ENCODE measurements around the gene WDR53. TPM values are rescaled to one million over a fixed set of nuclear protein-coding genes. Genes with fewer than 3 reads are reported as not detected.

Gene WDR53
- total and polyA plus RNA-seq, 4 experiments from 2014 or later: 25.8 to 38.7 (median 35.2) TPM

DNA sequence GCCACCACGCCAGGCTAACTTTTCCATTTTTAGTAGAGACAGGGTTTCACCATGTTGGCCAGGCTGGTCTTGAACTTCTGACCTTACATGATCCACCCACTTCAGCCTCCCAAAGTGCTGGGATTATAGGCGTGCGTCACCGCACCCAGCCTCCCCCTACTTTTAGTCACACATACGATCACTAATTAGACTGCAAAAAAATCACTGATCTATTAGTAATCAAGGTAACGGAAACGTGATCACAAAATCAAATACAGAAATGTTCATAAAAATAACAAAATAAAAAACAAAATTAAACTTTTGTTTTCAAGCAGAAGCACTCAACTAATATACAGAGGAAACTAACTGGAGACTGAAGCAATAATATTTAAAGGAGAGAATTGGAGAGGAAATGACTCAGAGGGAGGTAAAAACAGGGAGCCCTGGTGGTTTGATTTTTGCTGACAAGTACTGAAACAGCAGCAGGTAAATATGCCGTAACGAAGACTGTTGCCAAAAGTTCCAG, 4.6 kb downstream of the WDR53 start:
- peaks cover 15 to 43% of the 10 kb centered on the region in 2 donors for H3K36me3 Mint-ChIP-seq
- peak; percentile 40 to 69 (median 53) for DNase-seq
- H3K4me1 Mint-ChIP-seq: peaks cover 34 to 72% (median 57%) of the 10 kb centered on the region in 4 donors
- peak overlapping the region; percentile 44 to 86 (median 82) for H3K4me3 Mint-ChIP-seq
- no peaks in the 10 kb centered on the region for H3K27me3 ChIP-seq (ENCODE audit: insufficient read depth, low read length)
- peak overlapping the region in 1 of 2 donors; percentile 34 for H3K4me3 ChIP-seq (ENCODE audit: low read length in 2 of 2)
- intact Hi-C loops (cut with micrococcal nuclease): loop anchor here (1.0 kb wide), 1 partner anchor 26 kb away; no protein-coding TSS in a partner anchor
- H3K36me3 ChIP-seq (ENCODE audit: insufficient read depth, low read length): no peaks in the 10 kb centered on the region
- H3K27ac Mint-ChIP-seq: peak overlapping the region; percentile 86 to 97 (median 96)
- no peaks in the 10 kb centered on the region for H3K9me3 ChIP-seq (ENCODE audit: control insufficient read depth in 1 of 2, low read length in 2 of 2)
- peak overlapping the region; percentile 67 for H3K27ac ChIP-seq (ENCODE audit: low read depth, low read length)
- ChIA-PET CTCF (ENCODE audit: partially characterized antibody) (interaction anchor here (0.9 to 1.0 kb wide), 5 partner anchors 9 to 77 kb away, joined by 3 to 5 read pairs (median 4); no protein-coding TSS in a partner anchor), POLR2A (ENCODE audit: partially characterized antibody) (interaction anchor here (0.8 to 1.7 kb wide), 3 partner anchors 35 to 177 kb away, joined by 3 to 8 read pairs (median 3); no protein-coding TSS in a partner anchor)
- H3K9me3 Mint-ChIP-seq: no peaks in the 10 kb centered on the region
- no peaks in the 10 kb centered on the region for H3K27me3 Mint-ChIP-seq
- peaks cover 55% of the 10 kb centered on the region for H3K4me1 ChIP-seq (ENCODE audit: insufficient read depth, low read length)

- intact Hi-C loops (cut with micrococcal nuclease): no loop called here
- H3K4me3 Mint-ChIP-seq: peak overlapping the region in 1 of 8 donors; percentile 13
- H3K27ac ChIP-seq (ENCODE audit: low read depth, low read length): no peak overlapping the region
- H3K9me3 Mint-ChIP-seq: no peaks in the 10 kb centered on the region
- ChIA-PET POLR2A (ENCODE audit: partially characterized antibody) (interaction anchor here (1.1 kb wide), 1 partner anchor 8 kb away, joined by 4 read pairs; the partner anchor contains the start of genes FBXO45 and WDR53), CTCF (ENCODE audit: partially characterized antibody) (interaction anchor here (0.7 kb wide), 1 partner anchor 627 kb away, joined by 3 read pairs; no protein-coding TSS in a partner anchor)
- H3K4me1 Mint-ChIP-seq: peaks cover 31 to 54% (median 44%) of the 10 kb centered on the region in 4 donors
- peaks cover 40% of the 10 kb centered on the region for H3K4me1 ChIP-seq (ENCODE audit: insufficient read depth, low read length)
- no peaks in the 10 kb centered on the region for H3K27me3 Mint-ChIP-seq
- no peaks in the 10 kb centered on the region for H3K9me3 ChIP-seq (ENCODE audit: control insufficient read depth in 1 of 2, low read length in 2 of 2)
- peak overlapping the region in 5 of 7 donors; percentile 17 to 71 (median 60) for H3K27ac Mint-ChIP-seq
- peaks cover 14 to 41% of the 10 kb centered on the region in 2 donors for H3K36me3 Mint-ChIP-seq
- DNase-seq: no peak
- no peaks in the 10 kb centered on the region for H3K27me3 ChIP-seq (ENCODE audit: insufficient read depth, low read length)
- no peak overlapping the region for H3K4me3 ChIP-seq (ENCODE audit: low read length in 2 of 2)
- H3K36me3 ChIP-seq (ENCODE audit: insufficient read depth, low read length): no peaks in the 10 kb centered on the region
These were observed 8.5 kb downstream of the WDR53 start for GRCh38 chr3:196559826-196560225.

GRCh38 chr3:196558476-196558875, 9.9 kb downstream of the WDR53 start:
- Mint-ChIP-seq H3K9me3 (no peaks in the 10 kb centered on the region), H3K36me3 (peaks cover 19 to 47% of the 10 kb centered on the region in 2 donors), H3K27ac (peak overlapping the region in 2 of 7 donors; percentile 57 to 86), H3K27me3 (no peaks in the 10 kb centered on the region), H3K4me1 (peaks cover 19 to 41% (median 32%) of the 10 kb centered on the region in 4 donors), H3K4me3 (no peak overlapping the region)
- no peak overlapping the region for H3K27ac ChIP-seq (ENCODE audit: low read depth, low read length)
- H3K27me3 ChIP-seq (ENCODE audit: insufficient read depth, low read length): no peaks in the 10 kb centered on the region
- no peak for DNase-seq
- ChIA-PET POLR2A (ENCODE audit: partially characterized antibody) (no interaction called here), CTCF (ENCODE audit: partially characterized antibody) (no interaction called here)
- intact Hi-C loops (cut with micrococcal nuclease): no loop called here
- no peaks in the 10 kb centered on the region for H3K36me3 ChIP-seq (ENCODE audit: insufficient read depth, low read length)
- H3K4me3 ChIP-seq (ENCODE audit: low read length in 2 of 2): no peak overlapping the region
- no peaks in the 10 kb centered on the region for H3K9me3 ChIP-seq (ENCODE audit: control insufficient read depth in 1 of 2, low read length in 2 of 2)
- H3K4me1 ChIP-seq (ENCODE audit: insufficient read depth, low read length): peaks cover 28% of the 10 kb centered on the region

- Histone ChIP-seq H3K27ac (ENCODE audit: low read depth, low read length) (no peak overlapping the region), H3K9me3 (ENCODE audit: control insufficient read depth in 1 of 2, low read length in 2 of 2) (no peaks in the 10 kb centered on the region), H3K4me3 (ENCODE audit: low read length in 2 of 2) (no peak overlapping the region), H3K27me3 (ENCODE audit: insufficient read depth, low read length) (no peaks in the 10 kb centered on the region), H3K4me1 (ENCODE audit: insufficient read depth, low read length) (peaks cover 15% of the 10 kb centered on the region), H3K36me3 (ENCODE audit: insufficient read depth, low read length) (no peaks in the 10 kb centered on the region)
- Mint-ChIP-seq H3K27me3 (no peaks in the 10 kb centered on the region), H3K4me3 (no peak overlapping the region), H3K4me1 (peaks cover 15 to 35% (median 27%) of the 10 kb centered on the region in 4 donors), H3K27ac (no peak overlapping the region), H3K9me3 (no peaks in the 10 kb centered on the region), H3K36me3 (peaks cover 16 to 45% of the 10 kb centered on the region in 2 donors)
- ChIA-PET CTCF (ENCODE audit: partially characterized antibody) (interaction anchor here (1.0 to 1.2 kb wide), 2 partner anchors 20 to 29 kb away, joined by 3 read pairs; no protein-coding TSS in a partner anchor), POLR2A (ENCODE audit: partially characterized antibody) (no interaction called here)
- DNase-seq: no peak
- intact Hi-C loops (cut with micrococcal nuclease): no loop called here
These were observed 11.1 kb downstream of the WDR53 start for GRCh38 chr3:196557236-196557635.

DNA sequence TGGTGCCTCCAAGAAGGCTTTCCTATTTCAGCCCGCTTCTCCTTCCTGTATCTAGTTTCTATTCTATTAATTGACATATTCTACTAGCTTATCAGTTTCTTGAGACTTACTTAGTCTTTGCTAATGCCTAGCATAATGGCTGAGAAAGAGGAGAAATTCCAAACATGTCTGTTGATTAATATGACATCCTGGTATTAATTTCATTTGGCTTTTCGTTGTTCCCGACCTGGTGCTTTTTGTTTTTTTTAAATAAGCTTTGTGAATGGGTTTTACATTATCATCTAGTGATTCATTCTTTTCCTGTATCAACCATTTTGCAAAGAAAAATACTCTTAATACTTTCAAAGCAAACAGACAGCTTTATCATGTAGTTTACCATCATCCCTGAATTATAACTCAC, 13.1 kb downstream of the WDR53 start:
- Histone ChIP-seq H3K36me3 (ENCODE audit: insufficient read depth, low read length) (no peaks in the 10 kb centered on the region), H3K4me3 (ENCODE audit: low read length in 2 of 2) (no peak overlapping the region), H3K9me3 (ENCODE audit: control insufficient read depth in 1 of 2, low read length in 2 of 2) (no peaks in the 10 kb centered on the region), H3K27ac (ENCODE audit: low read depth, low read length) (no peak overlapping the region), H3K27me3 (ENCODE audit: insufficient read depth, low read length) (no peaks in the 10 kb centered on the region), H3K4me1 (ENCODE audit: insufficient read depth, low read length) (peaks cover 11% of the 10 kb centered on the region)
- POLR2A ChIA-PET (ENCODE audit: partially characterized antibody): no interaction called here
- H3K4me1 Mint-ChIP-seq: peaks cover 12 to 20% (median 18%) of the 10 kb centered on the region in 4 donors
- peaks cover 0 to 3% (median under 1%) of the 10 kb centered on the region in 8 donors for H3K9me3 Mint-ChIP-seq
- intact Hi-C loops (cut with micrococcal nuclease): no loop called here
- H3K4me3 Mint-ChIP-seq: no peak overlapping the region
- H3K27me3 Mint-ChIP-seq: no peaks in the 10 kb centered on the region
- peaks cover 10 to 33% of the 10 kb centered on the region in 2 donors for H3K36me3 Mint-ChIP-seq
- DNase-seq: no peak
- CTCF ChIA-PET (ENCODE audit: partially characterized antibody): interaction anchor here (0.9 to 2.4 kb wide), 5 partner anchors 8 to 29 kb away, joined by 3 to 15 read pairs (median 3); no protein-coding TSS in a partner anchor
- peak overlapping the region in 3 of 7 donors; percentile 7 to 73 (median 42) for H3K27ac Mint-ChIP-seq

DNA sequence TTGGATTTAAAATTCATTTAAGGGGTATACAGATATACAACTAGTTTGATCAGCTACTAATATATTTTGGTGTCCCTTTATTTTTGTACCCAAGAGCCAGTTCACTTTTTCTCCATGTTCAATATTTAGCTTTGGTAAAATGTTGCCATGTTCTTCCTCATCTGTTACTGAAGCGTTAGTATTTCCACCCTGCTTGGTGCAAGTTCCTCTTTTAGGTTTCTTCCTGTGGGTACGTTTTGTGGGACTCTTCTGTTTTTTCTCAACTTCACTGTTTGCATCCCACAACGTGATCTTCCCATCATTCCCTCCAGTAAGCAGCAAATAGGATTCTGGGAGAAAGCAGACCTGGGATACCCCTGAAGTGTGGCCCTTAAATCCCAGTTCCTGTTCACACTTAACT, 14.1 kb downstream of the WDR53 start:
- peaks cover under 1% of the 10 kb centered on the region for H3K4me1 ChIP-seq (ENCODE audit: insufficient read depth, low read length)
- peaks cover 8 to 9% (median 9%) of the 10 kb centered on the region in 4 donors for H3K4me1 Mint-ChIP-seq
- no peak overlapping the region for H3K4me3 Mint-ChIP-seq
- peaks cover 10 to 29% of the 10 kb centered on the region in 2 donors for H3K36me3 Mint-ChIP-seq
- no peaks in the 10 kb centered on the region for H3K27me3 Mint-ChIP-seq
- no peaks in the 10 kb centered on the region for H3K36me3 ChIP-seq (ENCODE audit: insufficient read depth, low read length)
- ChIA-PET CTCF (ENCODE audit: partially characterized antibody) (interaction anchor here (1.2 to 2.4 kb wide), 3 partner anchors 26 to 31 kb away, joined by 4 to 15 read pairs (median 5); no protein-coding TSS in a partner anchor), POLR2A (ENCODE audit: partially characterized antibody) (interaction anchor here (1.4 kb wide), 1 partner anchor 14 kb away, joined by 3 read pairs; the partner anchor contains the start of genes FBXO45 and WDR53)
- H3K27me3 ChIP-seq (ENCODE audit: insufficient read depth, low read length): no peaks in the 10 kb centered on the region
- no peak for DNase-seq
- intact Hi-C loops (cut with micrococcal nuclease): no loop called here
- H3K4me3 ChIP-seq (ENCODE audit: low read length in 2 of 2): no peak overlapping the region
- H3K27ac Mint-ChIP-seq: peak overlapping the region in 4 of 7 donors; percentile 30 to 85 (median 72)
- H3K9me3 ChIP-seq (ENCODE audit: control insufficient read depth in 1 of 2, low read length in 2 of 2): no peaks in the 10 kb centered on the region
- H3K9me3 Mint-ChIP-seq: peaks cover 0 to 9% (median 6%) of the 10 kb centered on the region in 8 donors
- no peak overlapping the region for H3K27ac ChIP-seq (ENCODE audit: low read depth, low read length)

DNA sequence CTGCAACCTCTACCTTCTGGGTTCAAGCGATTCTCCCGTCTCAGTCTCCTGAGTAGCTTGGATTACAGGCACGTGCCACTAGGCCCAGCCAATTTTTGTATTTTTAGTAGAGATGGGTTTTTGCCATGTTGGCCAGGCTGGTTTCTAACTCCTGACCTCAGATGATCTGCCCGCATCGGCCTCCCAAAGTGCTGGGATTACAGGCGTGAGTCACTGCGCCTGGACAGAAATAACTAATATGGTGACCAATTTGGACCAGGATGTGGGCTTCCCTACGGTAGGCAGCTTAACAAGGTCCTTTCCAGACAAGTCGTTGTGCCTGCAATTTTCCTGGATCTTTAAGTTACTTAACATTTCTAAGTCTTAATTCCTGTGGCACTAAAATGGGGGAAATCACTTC, 14.8 kb downstream of the WDR53 start:
- Histone ChIP-seq H3K27ac (ENCODE audit: low read depth, low read length) (no peak overlapping the region), H3K36me3 (ENCODE audit: insufficient read depth, low read length) (no peaks in the 10 kb centered on the region), H3K4me1 (ENCODE audit: insufficient read depth, low read length) (no peaks in the 10 kb centered on the region), H3K4me3 (ENCODE audit: low read length in 2 of 2) (no peak overlapping the region), H3K9me3 (ENCODE audit: control insufficient read depth in 1 of 2, low read length in 2 of 2) (no peaks in the 10 kb centered on the region), H3K27me3 (ENCODE audit: insufficient read depth, low read length) (no peaks in the 10 kb centered on the region)
- no peak for DNase-seq
- H3K36me3 Mint-ChIP-seq: peaks cover 10 to 27% of the 10 kb centered on the region in 2 donors
- peaks cover 0 to 9% (median 6%) of the 10 kb centered on the region in 8 donors for H3K9me3 Mint-ChIP-seq
- no peaks in the 10 kb centered on the region for H3K27me3 Mint-ChIP-seq
- H3K4me1 Mint-ChIP-seq: peaks cover 5% of the 10 kb centered on the region in 4 donors
- POLR2A ChIA-PET (ENCODE audit: partially characterized antibody): interaction anchor here (1.4 kb wide), 1 partner anchor 15 kb away, joined by 3 read pairs; the partner anchor contains the start of genes FBXO45 and WDR53
- intact Hi-C loops (cut with micrococcal nuclease): no loop called here
- CTCF ChIA-PET (ENCODE audit: partially characterized antibody): interaction anchor here (1.2 to 2.4 kb wide), 3 partner anchors 25 to 31 kb away, joined by 4 to 15 read pairs (median 5); no protein-coding TSS in a partner anchor
- H3K4me3 Mint-ChIP-seq: no peak overlapping the region
- peak overlapping the region in 1 of 7 donors; percentile 12 for H3K27ac Mint-ChIP-seq

Measured in CD4-positive, alpha-beta memory T cell (primary cell).